IPS-NIHi7 (cell line): Measurements from ENCODE around the gene UBAP1L.
"Not testable (repeated sequence)": the region's sequence is repeated elsewhere in the genome, so short reads cannot be mapped to it uniquely, and the experiment has no call there.

Source experiments
- DNase-seq: peaks from one replicate; pipeline ENCODE4 v3.0.0; 2012; ENCODE audit warnings: mixed read lengths; ENCODE audit errors: extremely low spot score

UBAP1L gene

GRCh38 chr15:65115086-65115485 lies at the start of gene UBAP1L:
Gene UBAP1L, minus strand, starts transcription at chr15:65115200. Its CDS starts 8,985 bp downstream, at chr15:65106215.
- DNase-seq: no peak

GRCh38 chr15:65164139-65164538 lies 49.1 kb upstream of the UBAP1L start:
- no peak for DNase-seq

GRCh38 chr15:65163041-65163440 lies 48.0 kb upstream of the UBAP1L start:
- no peak for DNase-seq

GRCh38 chr15:65156692-65157091 lies 41.7 kb upstream of the UBAP1L start:
- DNase-seq: no peak

DNA sequence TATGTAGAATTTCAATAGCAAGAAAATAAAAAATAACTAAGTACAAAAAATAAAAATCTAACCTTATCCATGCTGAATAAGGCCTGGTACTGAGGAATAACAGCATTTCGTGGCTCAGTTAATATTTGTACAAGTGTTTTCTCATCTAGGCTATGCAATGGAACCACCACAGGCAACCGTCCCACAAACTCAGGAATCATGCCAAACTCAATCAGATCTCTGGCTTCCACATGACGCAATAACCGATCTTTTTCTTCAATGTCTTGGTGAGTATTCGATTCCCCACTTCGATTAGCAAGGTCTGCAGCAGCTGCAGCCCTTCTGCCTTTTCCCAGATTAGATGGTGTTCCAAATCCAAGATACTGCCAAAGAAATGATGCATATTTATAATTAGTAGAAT lies 39.7 kb upstream of the UBAP1L start:
- DNase-seq: no peak

DNA sequence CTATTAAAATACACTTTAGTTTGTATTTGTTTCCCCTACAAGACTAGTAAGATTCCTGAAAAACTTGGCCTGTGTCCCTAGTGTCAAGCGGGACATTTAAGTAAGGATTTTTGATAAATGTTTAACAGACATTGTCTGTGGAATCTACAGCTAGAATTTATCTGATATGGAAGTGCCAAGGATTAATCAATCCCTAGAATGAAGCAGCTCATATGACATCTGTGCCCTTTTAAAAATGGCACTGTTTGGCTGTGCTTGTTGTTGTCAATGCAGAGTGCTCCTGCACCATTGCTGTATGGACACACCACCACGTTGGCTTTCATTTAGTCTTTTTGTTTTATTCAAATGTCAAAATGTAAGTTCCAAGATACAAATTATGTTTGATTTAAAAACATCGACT lies 32.9 kb upstream of the UBAP1L start:
- no peak for DNase-seq

DNA sequence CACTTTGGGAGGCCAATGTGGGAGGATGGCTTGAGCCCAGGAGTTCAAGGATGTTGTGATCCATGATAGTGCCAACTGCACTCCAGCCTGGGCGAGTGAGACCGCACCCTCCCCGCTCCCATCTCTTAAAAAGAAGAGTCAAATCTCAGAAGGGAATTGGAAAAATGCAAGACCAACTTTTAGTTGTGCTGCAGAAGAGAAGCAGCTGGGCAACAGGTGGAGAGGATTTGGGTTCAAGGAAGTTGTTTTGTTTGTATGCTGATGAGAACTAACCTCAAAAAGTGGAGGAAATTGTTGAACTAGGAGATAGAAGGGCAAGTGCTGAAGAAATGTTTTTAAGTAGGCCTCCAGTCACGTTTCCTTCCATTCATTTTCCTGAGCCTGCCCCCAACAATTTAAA lies 31.4 kb upstream of the UBAP1L start:
- no peak for DNase-seq

GRCh38 chr15:65138631-65139030 lies 23.6 kb upstream of the UBAP1L start:
- DNase-seq: not testable (repeated sequence)

GRCh38 chr15:65137893-65138292 lies 22.9 kb upstream of the UBAP1L start:
- DNase-seq: not testable (repeated sequence)

GRCh38 chr15:65137089-65137488 lies 22.1 kb upstream of the UBAP1L start:
- DNase-seq: not testable (repeated sequence)

DNA sequence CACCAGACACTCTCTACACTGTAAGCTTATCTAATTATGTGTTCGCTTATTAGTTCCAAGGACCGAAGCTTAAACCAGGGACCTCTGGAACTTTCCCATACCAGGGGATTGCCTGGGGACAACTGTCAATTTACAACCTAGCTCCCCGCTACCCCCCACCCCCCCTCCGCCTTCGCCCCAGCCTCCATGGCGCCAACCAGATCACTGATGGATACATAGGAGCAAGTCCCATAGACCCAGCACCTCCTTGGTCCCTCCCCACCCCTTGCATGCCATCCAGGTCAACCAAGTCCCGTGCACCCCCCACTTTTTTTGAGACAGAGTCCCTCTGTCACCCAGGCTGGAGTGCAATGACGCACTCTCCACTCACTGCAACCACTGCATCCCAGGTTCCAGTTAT lies 19.5 kb upstream of the UBAP1L start:
- DNase-seq: no peak

GRCh38 chr15:65133548-65134200 lies 18.7 kb upstream of the UBAP1L start, which contains the start of gene PDCD7:
Gene PDCD7, minus strand, starts transcription at chr15:65133808. Its CDS starts 27 bp downstream, at chr15:65133781.
- DNase-seq: peak; percentile 94

DNA sequence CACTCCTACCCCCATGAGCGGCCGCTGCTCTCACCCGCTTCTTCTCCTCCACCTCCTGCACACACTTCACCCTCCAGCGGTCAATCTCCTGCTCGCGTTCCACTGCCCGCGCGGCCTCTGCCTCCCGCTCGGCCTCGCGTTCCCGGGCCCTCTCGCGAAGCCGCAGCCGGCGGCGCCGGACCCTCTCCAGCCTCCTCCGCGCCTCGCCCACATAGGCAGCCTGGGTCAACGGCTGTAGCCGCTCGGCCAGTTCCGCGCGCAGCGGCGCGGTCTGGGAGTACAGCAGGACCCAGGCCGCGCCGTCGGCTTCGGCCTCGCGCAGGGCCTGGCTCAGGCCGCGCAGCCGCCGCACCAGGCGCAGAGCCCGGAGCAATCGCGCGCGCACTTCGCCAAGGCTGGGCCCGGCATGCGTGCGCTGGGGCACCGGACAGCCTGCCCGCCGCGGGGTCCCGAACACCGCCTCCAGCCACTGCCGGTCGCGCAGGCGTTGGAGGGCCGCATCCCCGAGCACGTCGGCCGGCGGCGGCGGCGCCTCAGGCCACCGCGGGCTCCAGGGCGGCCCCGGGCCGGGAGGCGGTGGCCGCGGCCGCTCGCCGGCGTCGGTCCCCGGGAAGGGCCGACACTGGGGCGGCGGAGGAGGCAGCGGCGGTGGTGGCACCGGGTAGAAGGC lies 18.0 kb upstream of the UBAP1L start:
- DNase-seq: peak; percentile 73

DNA sequence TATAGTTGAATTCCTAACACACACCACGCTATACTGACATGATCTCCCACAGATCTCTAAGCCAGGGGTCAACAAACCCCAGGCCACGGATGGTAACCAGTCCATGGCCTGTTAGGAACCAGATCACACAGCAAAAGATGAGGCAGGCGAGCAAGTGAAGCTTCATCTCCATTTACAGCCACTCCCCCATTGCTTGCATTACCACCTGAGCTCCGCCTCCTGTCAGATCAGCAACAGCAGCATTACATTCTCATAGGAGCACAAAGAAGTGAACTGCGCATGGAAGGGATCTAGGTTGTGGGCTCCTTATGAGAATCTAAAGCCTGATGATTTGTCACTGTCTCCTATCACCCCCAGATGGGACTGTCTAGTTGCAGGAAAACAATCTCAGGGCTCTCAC lies 15.9 kb upstream of the UBAP1L start:
- DNase-seq: no peak

- DNase-seq: no peak
These were observed 542 bp upstream of the UBAP1L start for GRCh38 chr15:65115542-65115941.

DNA sequence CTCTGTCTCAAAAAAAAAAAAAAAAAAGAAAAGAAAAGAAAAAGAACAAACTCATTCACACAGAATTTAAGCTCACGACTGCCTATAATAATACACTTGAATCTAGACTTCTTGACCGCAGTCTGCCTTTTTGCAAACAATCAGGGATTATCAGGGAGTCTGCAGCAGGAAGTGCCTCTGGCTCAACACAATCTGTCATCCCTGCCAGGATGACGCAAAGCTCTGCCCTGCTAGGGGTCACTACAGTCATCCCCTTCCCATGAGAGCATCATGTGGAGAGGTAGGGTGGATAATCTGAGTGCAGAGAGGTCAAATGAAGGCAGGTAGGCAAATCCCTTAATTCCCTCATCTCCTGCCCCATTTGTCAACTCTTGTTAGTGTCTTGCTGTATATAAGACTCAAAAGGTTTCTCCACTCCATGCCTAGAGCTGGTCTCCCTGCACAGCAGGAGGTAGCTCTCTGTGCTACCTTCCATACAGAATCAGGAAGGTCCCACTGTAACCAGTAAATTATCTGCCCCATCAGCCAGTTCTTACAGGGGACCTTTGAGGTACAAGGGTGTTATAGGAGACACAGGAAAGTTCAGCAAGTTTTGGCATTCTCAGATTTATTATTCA lies 4.2 kb downstream of the UBAP1L start:
- DNase-seq: no peak

DNA sequence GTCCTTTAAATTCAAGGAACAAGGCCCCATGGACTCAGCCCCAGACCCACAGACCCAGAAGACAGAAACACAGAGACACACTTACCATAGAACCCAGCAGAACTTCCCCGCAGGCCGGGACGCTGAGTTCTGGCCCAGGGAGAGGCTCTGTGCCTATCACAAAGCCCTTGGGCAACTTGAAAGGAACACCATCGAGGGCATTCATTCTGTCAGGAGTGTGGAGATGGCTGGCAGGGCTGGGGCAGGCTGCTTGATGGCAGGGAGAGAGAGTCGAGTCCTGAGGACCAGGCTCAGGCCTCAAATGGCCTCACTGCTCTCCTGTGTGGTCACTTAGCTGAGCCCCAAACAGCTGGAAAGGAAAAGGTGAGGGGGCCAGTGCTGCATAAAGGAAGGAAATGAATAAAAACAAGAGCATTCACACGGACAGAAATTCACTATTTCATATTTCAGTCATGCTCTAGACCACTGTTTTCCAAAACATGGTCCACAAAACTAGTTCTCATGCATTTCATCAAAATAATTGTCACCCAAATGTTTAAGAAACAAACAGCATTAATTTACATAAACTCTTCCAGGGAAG lies 8.9 kb downstream of the UBAP1L start:
- DNase-seq: no peak

DNA sequence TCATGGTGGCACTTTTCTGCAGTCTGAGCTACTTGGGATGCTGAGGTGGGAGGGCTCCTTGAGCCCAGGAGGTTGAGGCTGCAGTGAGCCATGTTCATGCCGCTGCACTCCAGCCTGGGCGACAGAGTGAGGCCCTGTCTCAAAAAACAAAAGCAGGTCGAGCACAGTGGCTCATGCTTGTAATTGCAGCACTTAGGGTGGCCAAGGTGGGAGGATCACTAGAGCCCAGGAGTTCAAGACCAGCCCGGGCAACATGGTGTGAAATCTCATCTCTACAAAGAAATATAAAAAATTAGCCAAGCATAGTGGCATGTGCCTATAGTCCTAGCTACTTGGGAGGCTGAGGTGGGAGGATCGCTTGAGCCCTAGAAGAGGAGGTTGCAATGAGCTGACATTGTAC lies 10.0 kb downstream of the UBAP1L start:
- no peak for DNase-seq

- no peak for DNase-seq
These were observed 12.1 kb downstream of the UBAP1L start for GRCh38 chr15:65102912-65103311.

- DNase-seq: peak; percentile 72
These were observed 12.9 kb downstream of the UBAP1L start for GRCh38 chr15:65101891-65102708.

DNA sequence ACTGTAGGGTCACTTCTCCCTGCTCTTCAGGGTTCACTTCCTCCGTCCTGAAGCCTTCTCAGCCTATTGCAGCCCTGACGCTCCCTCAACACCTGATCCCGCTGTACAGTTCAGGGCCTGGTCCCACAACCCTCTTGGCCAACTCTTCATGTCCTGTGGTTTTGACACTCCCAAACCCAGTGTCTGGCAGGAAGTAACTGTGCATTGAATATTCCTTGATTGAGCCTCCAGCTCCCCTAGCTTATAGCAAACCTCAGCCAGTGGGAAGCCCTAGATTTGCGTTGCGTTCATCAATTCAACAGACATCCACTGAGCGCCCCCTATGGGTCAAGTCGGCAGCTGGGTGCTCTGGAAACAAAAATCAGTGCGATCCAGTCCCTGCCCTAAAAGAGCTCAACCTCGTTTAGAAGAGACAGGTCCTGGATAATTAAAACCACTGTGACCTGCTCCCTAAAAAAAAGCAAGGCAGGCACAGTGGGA lies 13.5 kb downstream of the UBAP1L start:
- DNase-seq: peak; percentile 88

DNA sequence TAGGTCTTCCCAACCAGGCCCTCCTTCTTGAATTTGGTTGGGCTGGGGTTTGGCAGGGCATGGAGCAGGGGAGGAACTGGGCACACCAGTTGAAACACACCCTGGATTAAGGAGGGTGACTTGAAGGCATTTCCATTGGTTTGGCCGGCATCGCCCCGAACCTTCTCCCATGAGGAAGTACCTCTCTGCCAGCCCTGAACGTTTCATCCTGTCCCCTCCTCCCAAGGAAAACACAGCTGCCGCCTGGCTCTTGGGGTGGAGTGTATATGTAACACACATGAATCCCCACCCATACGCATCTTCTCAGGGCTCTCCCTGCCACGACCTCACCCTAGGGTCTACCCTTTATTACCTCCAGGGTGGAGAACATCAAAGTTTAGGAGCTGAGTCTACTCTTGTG lies 14.6 kb downstream of the UBAP1L start:
- DNase-seq: no peak
